NCI-H1105 treated with DMSO at 0.1 percent for 48 hours (cell line): ENCODE data around the gene SLC51A.

Experiments
- DNase-seq: peaks from one replicate; lab custom pipeline; 2025; lab: John Stamatoyannopoulos, UW

SLC51A gene

GRCh38 chr3:196216681-196217211 is 412 bp downstream of the SLC51A start:
- DNase-seq: no peak

GRCh38 chr3:196217307-196218154 is 1.2 kb downstream of the SLC51A start:
- DNase-seq: no peak

GRCh38 chr3:196218155-196218712 is 1.9 kb downstream of the SLC51A start:
- DNase-seq: no peak

- DNase-seq: no peak
Observed at GRCh38 chr3:196219194-196219969, 3.0 kb downstream of the SLC51A start.

GRCh38 chr3:196219970-196220311 is 3.6 kb downstream of the SLC51A start:
- DNase-seq: no peak

GRCh38 chr3:196220587-196220986 is 4.3 kb downstream of the SLC51A start:
- no peak for DNase-seq

- DNase-seq: no peak
Observed at GRCh38 chr3:196220991-196221390, 4.7 kb downstream of the SLC51A start.

- no peak for DNase-seq
Observed at GRCh38 chr3:196222876-196223595, 6.7 kb downstream of the SLC51A start.

GRCh38 chr3:196225086-196225485 is 8.8 kb downstream of the SLC51A start:
- DNase-seq: no peak

- DNase-seq: no peak
Observed at GRCh38 chr3:196225763-196226364, 9.5 kb downstream of the SLC51A start.

- DNase-seq: no peak
Observed at GRCh38 chr3:196227121-196227561, 10.8 kb downstream of the SLC51A start.

- DNase-seq: no peak
Observed at GRCh38 chr3:196227629-196228493, 11.5 kb downstream of the SLC51A start.

GRCh38 chr3:196232154-196232881 is 16.0 kb downstream of the SLC51A start:
- no peak for DNase-seq

- no peak for DNase-seq
Observed at GRCh38 chr3:196232882-196233251, 16.5 kb downstream of the SLC51A start.

- DNase-seq: no peak
Observed at GRCh38 chr3:196235452-196236122, 19.3 kb downstream of the SLC51A start.

- no peak for DNase-seq
Observed at GRCh38 chr3:196236223-196236622, 19.9 kb downstream of the SLC51A start.

GRCh38 chr3:196237203-196237602 is 20.9 kb downstream of the SLC51A start:
- no peak for DNase-seq

- no peak for DNase-seq
Observed at GRCh38 chr3:196238612-196239560, 22.6 kb downstream of the SLC51A start.
